Dendritic cell treated with granulocyte-macrophage colony-stimulating factor and Interleukin-4, amounts not matched to agents 40 ng/mL and 50 ng/mL, for 4 days (primary cell): Measurements from ENCODE around the gene INPP5D.
A peak's percentile ranks its signal among the peaks of the same experiment; 100 is the strongest.

Source experiments
- H3K27ac Mint-ChIP-seq: one replicate; pipeline ENCODE4 v1.8.0; 2022; ENCODE audit warnings: mild to moderate bottlenecking, mixed read lengths
- H3K27me3 Mint-ChIP-seq: one replicate; pipeline ENCODE4 v1.8.0; 2022; ENCODE audit warnings: mild to moderate bottlenecking, mixed read lengths
- H3K36me3 Mint-ChIP-seq: one replicate; pipeline ENCODE4 v1.8.0; 2022; ENCODE audit warnings: low read depth, mixed read lengths
- H3K4me1 Mint-ChIP-seq: one replicate; pipeline ENCODE4 v1.8.0; 2022; ENCODE audit warnings: low read depth, mixed read lengths
- H3K4me3 Mint-ChIP-seq: one replicate; pipeline ENCODE4 v1.8.0; 2022; ENCODE audit warnings: mild to moderate bottlenecking, moderate library complexity, mixed read lengths
- H3K9me3 Mint-ChIP-seq: one replicate; pipeline ENCODE4 v1.8.0; 2022; ENCODE audit warnings: mixed read lengths
- intact Hi-C: fragments of 100-400 bp; cut with micrococcal nuclease; formaldehyde crosslinking; loops from one replicate; pipeline ENCODE4 v1.15.0; 2022

INPP5D gene

DNA sequence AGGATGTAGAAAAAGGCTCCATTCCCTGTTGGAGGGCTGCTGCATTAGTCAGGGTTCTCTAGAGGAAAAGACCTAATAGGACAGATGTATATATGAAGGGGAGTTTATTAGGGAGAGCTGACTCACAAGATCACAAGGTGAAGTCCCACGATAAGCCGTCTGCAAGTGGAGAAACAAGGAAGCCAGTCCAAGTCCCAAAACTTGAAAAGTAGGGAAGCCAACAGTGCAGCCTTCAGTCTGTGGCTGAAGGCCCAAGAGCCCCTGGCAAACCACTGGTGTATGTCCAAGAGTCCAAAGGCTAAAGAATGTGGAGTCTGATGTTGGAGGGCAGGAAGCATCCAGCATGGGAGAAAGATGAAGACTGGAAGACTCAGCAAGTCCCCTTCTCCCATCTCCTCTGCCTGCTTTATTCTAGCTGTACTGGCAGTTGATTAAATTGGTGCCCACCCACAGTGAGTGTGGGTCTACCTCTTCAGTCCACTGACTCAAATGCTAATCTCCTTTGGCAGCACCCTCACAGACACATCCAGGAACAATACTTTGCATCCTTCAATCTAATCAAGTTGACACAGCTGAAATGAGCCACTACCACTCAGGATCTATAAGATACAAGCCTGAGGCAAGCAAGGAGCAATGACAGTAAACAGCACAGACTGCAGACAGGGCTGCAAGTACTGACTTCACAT, 161.4 kb downstream of the INPP5D start:
- no peaks in the 10 kb centered on the region for H3K9me3 Mint-ChIP-seq
- H3K27ac Mint-ChIP-seq, result no peak overlapping the region
- H3K36me3 Mint-ChIP-seq, result no peaks in the 10 kb centered on the region
- intact Hi-C loops, result no loop called here
- H3K27me3 Mint-ChIP-seq, result peaks cover 3% of the 10 kb centered on the region
- no peak overlapping the region for H3K4me3 Mint-ChIP-seq
- peaks cover 23% of the 10 kb centered on the region for H3K4me1 Mint-ChIP-seq

DNA sequence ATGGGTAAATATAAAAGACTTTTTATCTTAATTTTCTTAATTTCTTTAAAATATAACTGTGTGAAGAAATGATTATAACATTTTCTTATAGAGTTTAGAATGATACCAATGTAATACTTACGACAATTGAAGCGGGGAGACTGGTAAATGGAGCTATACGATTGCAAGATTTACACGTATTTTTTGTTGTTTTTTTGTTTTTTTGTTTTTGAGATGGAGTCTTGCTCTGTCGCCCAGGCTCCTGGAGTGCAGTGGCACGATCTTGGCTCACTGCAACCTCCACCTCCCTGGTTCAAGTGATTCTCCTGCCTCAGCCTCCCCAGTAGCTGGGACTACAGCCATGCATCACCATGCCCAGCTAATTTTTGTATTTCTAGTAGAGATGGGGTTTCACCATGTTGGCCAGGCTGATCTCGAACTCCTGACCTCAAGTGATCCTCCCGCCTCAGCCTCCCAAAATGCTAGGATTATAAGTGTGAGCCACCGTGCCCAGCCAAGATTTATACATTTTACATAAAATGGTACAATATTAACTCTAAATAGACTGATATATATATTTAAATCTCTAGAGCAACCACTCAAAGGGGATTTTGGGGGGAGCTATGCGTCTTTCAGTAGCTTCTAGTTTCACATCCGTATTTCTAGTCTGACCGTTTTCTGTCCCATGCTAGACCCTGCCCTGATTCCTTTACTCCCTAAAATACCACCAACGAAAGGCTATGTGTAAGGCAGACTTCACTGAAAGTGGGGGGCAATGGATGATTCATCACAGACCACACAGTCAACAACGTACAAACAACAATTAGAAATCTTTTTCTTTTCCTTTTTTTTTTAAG, 163.1 kb downstream of the INPP5D start:
- Mint-ChIP-seq H3K27ac (no peak overlapping the region), H3K4me1 (peaks cover 24% of the 10 kb centered on the region), H3K27me3 (peaks cover 3% of the 10 kb centered on the region), H3K4me3 (no peak overlapping the region), H3K36me3 (no peaks in the 10 kb centered on the region), H3K9me3 (no peaks in the 10 kb centered on the region)
- intact Hi-C loops, result no loop called here

DNA sequence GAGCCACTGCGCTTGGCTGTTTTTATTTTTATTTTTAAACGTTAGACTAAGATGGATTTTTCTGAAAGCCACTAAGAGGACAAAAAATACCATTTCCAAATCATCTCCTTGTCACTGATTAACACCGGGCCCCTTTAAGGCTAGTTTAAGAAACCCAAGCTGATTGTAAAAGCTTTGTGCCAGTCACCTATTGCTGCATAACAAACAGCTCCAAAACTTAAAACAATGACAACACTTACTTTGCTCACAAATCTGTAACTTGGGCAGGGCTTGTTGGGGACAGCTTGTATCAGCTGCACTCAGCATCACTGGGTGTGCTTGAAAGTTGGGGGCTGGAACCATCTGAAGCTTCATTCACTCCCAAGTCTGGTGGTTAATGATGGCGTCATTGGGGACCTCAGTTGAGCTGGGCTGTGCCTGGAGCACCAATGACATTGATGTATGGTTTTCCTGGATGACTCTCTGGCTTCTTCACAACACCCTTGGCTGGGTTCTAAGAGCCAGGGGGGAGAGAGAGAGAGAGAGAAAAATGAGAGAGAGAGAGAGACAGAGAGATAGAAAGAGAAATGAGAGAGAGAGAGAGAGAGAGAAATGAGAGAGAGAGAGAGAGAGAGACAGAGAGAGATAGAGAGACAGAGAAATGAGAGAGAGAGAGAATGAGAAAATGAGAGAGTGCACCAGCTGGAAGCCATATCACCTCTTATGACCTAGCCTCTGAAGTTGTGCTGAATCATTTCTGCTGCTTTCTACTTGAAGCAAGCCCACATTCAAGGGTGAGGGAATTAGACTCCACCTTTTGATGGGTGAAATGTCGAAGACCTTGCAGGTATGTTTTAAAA, 165.3 kb downstream of the INPP5D start:
- H3K9me3 Mint-ChIP-seq, result no peaks in the 10 kb centered on the region
- H3K4me1 Mint-ChIP-seq, result peaks cover 27% of the 10 kb centered on the region
- no peak overlapping the region for H3K4me3 Mint-ChIP-seq
- intact Hi-C loops, result no loop called here
- peaks cover 3% of the 10 kb centered on the region for H3K27me3 Mint-ChIP-seq
- H3K36me3 Mint-ChIP-seq, result no peaks in the 10 kb centered on the region
- H3K27ac Mint-ChIP-seq, result peak overlapping the region; percentile 17

DNA sequence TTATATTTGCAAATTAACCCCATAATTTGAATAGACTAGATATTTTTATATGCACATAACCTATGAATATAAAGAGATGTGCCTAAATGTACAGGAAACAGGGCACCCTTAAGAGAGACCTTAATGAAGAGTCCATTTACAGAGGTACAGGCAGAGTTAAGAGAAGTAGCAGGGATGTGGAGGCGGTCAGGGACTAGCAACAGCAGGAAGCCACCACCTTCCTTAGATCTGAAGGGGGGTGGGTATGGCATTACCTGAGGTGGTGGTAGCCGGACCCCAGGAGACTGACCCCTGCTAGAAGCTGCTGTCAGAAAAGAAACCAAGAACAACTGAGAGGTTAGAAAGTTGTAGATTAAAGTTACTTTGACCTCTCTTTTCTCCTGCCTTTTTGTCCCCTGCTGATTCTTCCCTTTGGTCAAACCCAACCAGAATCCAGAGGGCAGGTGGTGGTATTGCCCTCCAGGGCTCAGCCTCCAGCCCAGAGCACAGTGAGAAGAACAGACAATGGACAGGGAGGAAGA, 166.4 kb downstream of the INPP5D start:
- Mint-ChIP-seq H3K4me3 (no peak overlapping the region), H3K27me3 (peaks cover 3% of the 10 kb centered on the region), H3K9me3 (no peaks in the 10 kb centered on the region), H3K36me3 (no peaks in the 10 kb centered on the region), H3K4me1 (peaks cover 38% of the 10 kb centered on the region), H3K27ac (no peak overlapping the region)
- intact Hi-C loops, result no loop called here

DNA sequence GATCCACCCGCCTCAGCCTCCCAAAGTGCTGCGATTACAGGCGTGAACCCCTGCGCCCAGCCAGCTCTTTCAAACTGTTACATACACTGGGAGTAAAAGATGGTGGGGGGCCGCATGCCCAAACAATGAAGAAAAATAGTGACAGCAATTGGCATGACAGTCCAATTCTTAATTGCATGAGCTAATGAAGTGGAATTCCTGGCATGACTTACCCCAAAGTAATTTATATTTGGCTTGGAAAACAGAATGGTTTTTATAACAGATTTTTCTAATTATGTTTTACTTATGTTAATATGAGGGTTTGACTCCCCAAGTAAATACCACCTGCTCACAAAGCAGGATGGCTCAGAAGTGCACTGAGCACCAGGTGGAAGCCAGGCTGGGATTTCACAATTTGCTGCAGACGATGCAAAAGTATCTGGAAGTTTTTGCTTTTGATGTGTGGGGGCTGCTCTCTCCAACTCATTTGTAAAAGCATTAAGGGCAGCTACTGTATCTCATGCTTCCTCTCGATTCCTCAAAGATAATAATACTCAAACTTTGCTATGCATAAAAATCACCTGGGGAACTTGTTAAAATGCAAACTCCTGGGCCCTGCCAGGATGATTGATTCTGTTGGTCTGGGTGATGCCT, 167.3 kb downstream of the INPP5D start:
- Mint-ChIP-seq H3K9me3 (no peaks in the 10 kb centered on the region), H3K4me1 (peaks cover 40% of the 10 kb centered on the region), H3K36me3 (no peaks in the 10 kb centered on the region), H3K4me3 (no peak overlapping the region), H3K27ac (no peak overlapping the region), H3K27me3 (peaks cover 3% of the 10 kb centered on the region)
- intact Hi-C loops, result no loop called here

DNA sequence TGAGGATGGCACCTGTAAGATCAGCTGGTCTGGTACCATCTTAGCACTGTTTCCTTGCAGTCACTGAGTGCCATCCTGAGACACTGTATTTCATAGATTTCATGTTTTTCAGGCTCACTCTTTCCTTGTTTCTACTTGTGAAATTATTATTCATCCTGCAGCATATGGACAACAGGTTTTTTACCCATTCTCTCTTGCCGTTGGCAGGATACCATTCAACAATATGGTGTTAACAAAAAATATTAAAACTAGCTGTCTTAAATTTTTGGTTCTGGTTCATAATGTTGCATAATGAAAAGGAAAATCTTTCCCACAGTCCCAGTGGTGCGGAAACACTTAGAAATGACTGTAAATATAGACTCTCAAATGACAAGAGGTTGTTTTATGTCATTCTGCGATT, 168.2 kb downstream of the INPP5D start:
- Mint-ChIP-seq H3K4me3 (no peak overlapping the region), H3K4me1 (peaks cover 45% of the 10 kb centered on the region), H3K27ac (no peak overlapping the region), H3K27me3 (peaks cover 8% of the 10 kb centered on the region), H3K9me3 (no peaks in the 10 kb centered on the region), H3K36me3 (no peaks in the 10 kb centered on the region)
- intact Hi-C loops, result no loop called here

DNA sequence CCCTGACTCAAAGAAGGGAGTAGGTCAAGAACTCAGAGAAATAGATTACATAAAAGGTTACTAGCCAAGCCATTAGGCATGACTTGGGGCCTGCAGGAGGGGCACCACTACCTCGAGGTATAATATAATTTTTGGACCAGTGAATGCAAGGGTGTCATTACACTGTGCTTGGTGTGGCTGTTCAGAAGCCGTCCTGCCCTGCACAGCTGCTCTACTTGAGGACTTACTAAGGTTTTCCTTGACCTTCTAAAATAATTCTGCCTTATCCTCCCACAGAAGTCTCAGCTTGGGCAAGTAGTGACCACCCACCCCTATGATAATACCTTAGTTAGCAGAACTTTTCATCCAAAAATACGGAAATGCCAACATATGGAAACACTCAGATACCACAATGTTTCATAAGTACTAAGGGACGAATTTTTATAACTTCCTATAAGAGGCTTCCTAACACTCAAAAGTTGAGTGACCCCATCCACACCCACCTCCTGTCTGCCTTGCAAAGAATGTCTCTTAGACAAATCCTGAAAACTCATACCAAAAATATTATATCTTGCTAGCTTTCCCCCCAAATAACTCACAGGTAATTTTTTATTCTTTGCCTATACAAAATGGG, 173.6 kb downstream of the INPP5D start:
- H3K4me1 Mint-ChIP-seq, result peaks cover 36% of the 10 kb centered on the region
- intact Hi-C loops, result no loop called here
- H3K9me3 Mint-ChIP-seq, result no peaks in the 10 kb centered on the region
- H3K27me3 Mint-ChIP-seq, result peaks cover 5% of the 10 kb centered on the region
- no peak overlapping the region for H3K4me3 Mint-ChIP-seq
- H3K27ac Mint-ChIP-seq, result no peak overlapping the region
- no peaks in the 10 kb centered on the region for H3K36me3 Mint-ChIP-seq

DNA sequence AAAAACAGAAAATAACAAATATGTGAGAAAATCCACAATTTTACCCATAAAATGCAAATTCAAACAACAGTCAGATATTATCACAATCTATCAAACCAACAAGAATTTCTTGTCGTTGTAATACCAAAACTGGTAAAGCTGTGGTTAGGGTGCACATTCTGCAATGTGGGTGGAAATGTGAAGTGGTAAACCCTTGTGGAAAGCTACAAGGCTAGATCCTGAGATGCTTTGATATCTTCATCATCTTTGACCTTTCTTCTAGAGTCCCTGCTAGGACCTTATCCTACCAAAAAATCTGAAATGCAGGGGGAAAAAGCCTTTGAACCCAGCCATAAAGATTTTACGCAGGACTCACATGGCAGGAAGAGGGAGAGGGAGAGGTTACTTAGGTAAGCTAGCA, 174.1 kb downstream of the INPP5D start:
- Mint-ChIP-seq H3K4me1 (peaks cover 36% of the 10 kb centered on the region), H3K4me3 (no peak overlapping the region), H3K9me3 (peaks cover 3% of the 10 kb centered on the region), H3K36me3 (peaks cover 2% of the 10 kb centered on the region), H3K27ac (no peak overlapping the region), H3K27me3 (peaks cover 5% of the 10 kb centered on the region)
- intact Hi-C loops, result no loop called here

DNA sequence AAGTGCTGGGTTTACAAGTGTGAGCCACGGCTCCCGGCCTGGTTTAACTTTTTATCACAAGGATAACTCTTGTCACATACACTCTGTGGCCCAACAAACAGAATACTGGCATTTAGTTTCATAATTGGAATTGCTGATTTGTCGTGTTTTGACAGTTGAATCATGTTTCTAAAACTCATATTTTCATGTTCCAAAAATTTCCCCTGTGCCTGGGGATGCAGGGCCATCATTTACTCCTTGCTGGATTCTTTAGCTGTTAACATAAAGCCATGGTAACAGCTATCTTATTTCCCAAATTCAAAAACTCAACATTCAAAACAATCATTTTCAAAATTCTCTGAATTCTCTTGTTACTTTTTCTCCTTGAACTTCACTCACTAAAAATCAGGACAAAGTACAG, 174.9 kb downstream of the INPP5D start:
- no peak overlapping the region for H3K4me3 Mint-ChIP-seq
- no peak overlapping the region for H3K27ac Mint-ChIP-seq
- intact Hi-C loops, result no loop called here
- H3K27me3 Mint-ChIP-seq, result peaks cover 5% of the 10 kb centered on the region
- H3K36me3 Mint-ChIP-seq, result peaks cover 6% of the 10 kb centered on the region
- H3K9me3 Mint-ChIP-seq, result peaks cover 9% of the 10 kb centered on the region
- H3K4me1 Mint-ChIP-seq, result peaks cover 35% of the 10 kb centered on the region

DNA sequence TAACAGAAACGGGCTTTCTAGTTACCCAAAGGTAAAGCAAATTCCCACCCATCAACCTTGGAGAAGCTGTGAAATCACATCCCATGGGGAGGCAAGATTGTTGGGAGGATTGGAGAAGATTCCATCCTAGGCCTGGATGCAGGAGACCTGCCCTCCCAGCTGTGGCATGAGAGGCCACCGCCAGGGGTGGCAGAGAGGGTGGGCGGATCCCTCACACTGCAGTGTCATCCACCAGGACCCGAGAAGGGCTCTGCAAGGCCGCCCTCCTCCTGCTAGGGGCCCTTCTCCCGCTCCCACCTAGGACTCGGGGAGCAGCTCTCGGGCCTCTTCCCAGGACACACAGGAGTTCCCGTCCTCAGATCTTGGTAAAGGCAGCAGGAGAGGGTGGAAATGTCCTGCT, 175.8 kb downstream of the INPP5D start:
- Mint-ChIP-seq H3K27ac (no peak overlapping the region), H3K9me3 (peaks cover 9% of the 10 kb centered on the region), H3K4me1 (peaks cover 31% of the 10 kb centered on the region), H3K36me3 (peaks cover 6% of the 10 kb centered on the region), H3K4me3 (no peak overlapping the region), H3K27me3 (peaks cover 5% of the 10 kb centered on the region)
- intact Hi-C loops, result no loop called here

DNA sequence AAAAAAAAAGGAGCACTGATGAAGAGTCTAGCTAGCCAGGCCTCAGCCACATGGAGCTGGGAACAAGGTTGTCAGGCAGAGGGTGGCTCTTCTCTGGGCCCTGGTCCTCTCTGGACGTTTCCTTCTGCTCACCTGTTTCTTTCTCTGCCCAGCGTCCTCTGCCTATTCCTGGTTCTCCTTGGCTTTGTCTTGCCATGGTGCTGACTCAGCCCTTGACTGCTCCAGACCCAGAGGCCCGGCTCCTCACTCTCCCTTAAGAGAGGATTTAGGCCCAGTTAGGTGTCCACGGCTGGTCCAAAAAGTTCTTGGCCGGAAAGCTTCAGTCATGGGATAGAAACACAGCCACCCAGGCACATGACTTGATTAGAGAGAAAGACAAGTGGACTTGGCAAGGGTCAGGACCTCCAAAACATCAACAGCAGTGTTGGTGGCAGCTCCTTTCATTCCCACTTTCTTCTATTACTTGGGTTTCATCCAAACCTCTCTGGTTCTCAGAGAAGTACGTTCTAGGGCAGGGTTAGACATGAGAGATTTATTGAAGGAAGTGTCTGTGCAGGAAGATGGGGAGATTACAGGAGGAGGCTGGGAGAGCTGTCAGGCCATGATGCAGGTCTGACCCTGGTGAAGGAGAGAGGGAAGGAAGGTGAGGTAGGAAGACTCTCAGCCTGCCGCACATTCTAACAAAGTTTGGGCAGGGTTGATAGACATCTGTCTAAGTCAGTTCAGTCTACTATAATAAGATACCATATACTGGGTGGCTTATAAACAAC, 176.9 kb downstream of the INPP5D start:
- Mint-ChIP-seq H3K36me3 (peaks cover 6% of the 10 kb centered on the region), H3K27me3 (peaks cover 5% of the 10 kb centered on the region), H3K9me3 (peaks cover 9% of the 10 kb centered on the region), H3K4me3 (no peak overlapping the region), H3K4me1 (peaks cover 35% of the 10 kb centered on the region), H3K27ac (no peak overlapping the region)
- intact Hi-C loops, result no loop called here

DNA sequence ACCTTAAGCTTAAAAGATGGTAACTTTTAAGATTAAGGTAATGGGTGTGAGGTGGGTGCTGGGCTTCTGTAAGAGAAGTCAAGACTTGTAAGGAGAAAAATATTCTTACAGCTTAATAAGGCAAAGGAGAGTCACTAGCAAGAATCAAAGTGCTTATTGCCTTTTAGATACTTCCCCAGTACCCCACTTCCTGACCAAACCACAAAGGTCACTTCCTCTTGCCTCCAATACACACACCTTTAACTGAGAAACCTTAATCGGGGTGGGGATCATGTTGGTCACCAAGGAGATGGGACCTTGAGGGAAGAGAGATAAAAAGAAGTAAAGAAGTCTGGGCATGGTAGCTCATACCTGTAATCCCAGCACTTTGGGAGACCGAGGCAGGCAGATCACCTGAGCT, 180.8 kb downstream of the INPP5D start:
- Mint-ChIP-seq H3K4me3 (no peak overlapping the region), H3K27ac (peak overlapping the region; percentile 69), H3K27me3 (no peaks in the 10 kb centered on the region), H3K4me1 (peaks cover 40% of the 10 kb centered on the region), H3K36me3 (peaks cover 6% of the 10 kb centered on the region), H3K9me3 (peaks cover 9% of the 10 kb centered on the region)
- intact Hi-C loops, result loop anchor here (5.0 kb wide), 1 partner anchor 39 kb away; no protein-coding TSS in a partner anchor
